Lung (tissue), 12 donors: ENCODE measurements around the gene COG4. TPM values are rescaled to one million over a fixed set of nuclear protein-coding genes. Genes with fewer than 3 reads are reported as not detected.
A peak's percentile ranks its signal among the peaks of the same experiment; 100 is the strongest.
"Not testable (repeated sequence)": the region's sequence is repeated elsewhere in the genome, so short reads cannot be mapped to it uniquely, and the experiment has no call there.

Source experiments
- ATAC-seq: fragments of 200-7000 bp; cut with Tn5 transposase; one replicate; pipeline ENCODE4 v1.9.1; 2020; ENCODE audit warnings: moderate number of reproducible peaks; ENCODE audit not compliant: insufficient read depth, low FRiP score
- DNase-seq, 3 donors: peaks; one replicate each; pipeline ENCODE4 v3.0.0-alpha.2; 2013 to 2017
- H3K27ac ChIP-seq, 2 donors: one replicate each; pipeline ENCODE4 v1.5.1; 2013; ENCODE audit warnings: mild to moderate bottlenecking in 2 of 2, moderate library complexity in 2 of 2, control low read depth in 1 of 2, inconsistent platforms in 1 of 2, low read depth in 1 of 2, low read length in 1 of 2
- H3K27me3 ChIP-seq, 3 donors: one replicate each; pipeline ENCODE4 v1.5.1; 2013; ENCODE audit warnings: low read length in 2 of 3; ENCODE audit not compliant: control insufficient read depth in 3 of 3, insufficient read depth in 3 of 3
- H3K36me3 ChIP-seq, 4 donors: one replicate each; pipeline ENCODE4 v1.5.1; 2013; ENCODE audit warnings: low read length in 4 of 4, mild to moderate bottlenecking in 1 of 4, moderate library complexity in 1 of 4; ENCODE audit not compliant: control insufficient read depth in 4 of 4, insufficient read depth in 4 of 4
- H3K4me1 ChIP-seq, 5 donors: one replicate each; pipeline ENCODE4 v1.5.1; 2013; ENCODE audit warnings: low read length in 5 of 5, mild to moderate bottlenecking in 2 of 5, moderate library complexity in 1 of 5; ENCODE audit not compliant: control insufficient read depth in 5 of 5, insufficient read depth in 5 of 5
- H3K4me3 ChIP-seq: one replicate; pipeline ENCODE4 v1.5.1; 2013; ENCODE audit warnings: mild to moderate bottlenecking, control low read depth, moderate library complexity
- H3K9ac ChIP-seq, 2 donors: one replicate each; pipeline ENCODE4 v1.5.1; 2013; ENCODE audit warnings: low read length in 2 of 2, control low read depth in 1 of 2; ENCODE audit not compliant: insufficient read depth in 1 of 2
- H3K9me3 ChIP-seq, 4 donors: one replicate each; pipeline ENCODE4 v1.5.1; 2013; ENCODE audit warnings: low read length in 3 of 4, mild to moderate bottlenecking in 1 of 4, moderate library complexity in 1 of 4; ENCODE audit not compliant: control insufficient read depth in 4 of 4, insufficient read depth in 3 of 4
- CTCF ChIP-seq: IDR thresholded peaks from 2 replicates; pipeline ENCODE4 v1.5.1; 2012; ENCODE audit warnings: mild to moderate bottlenecking; ENCODE audit errors: control extremely low read depth, extremely low read depth
- WGBS, 2 donors: extraction: QIAGEN DNeasy Blood & Tissue Kit; methylation state at CpG; one replicate each; pipeline ENCODE4 v1.1.7; 2013; 5-methylcytosine and 5-hydroxymethylcytosine counted together
- polyA plus RNA-seq, 2 donors: library from polyadenylated mRNA; stranded (reverse); fragments of 200-250 nt; gene quantifications; one replicate each; pipeline ENCODE4 v1.2.1, GENCODE V29; 2013
- total RNA-seq, 2 donors: library from RNA; depleted of rRNA in 1 of 2; stranded (reverse); fragments of >200 nt in 1 of 2; gene quantifications; one replicate each; pipeline ENCODE4 v1.2.1, GENCODE V29; 2014 to 2021
- donor health status: control.
- donor health status: control.
- donor health status: Bipolar disorder and iron deficiency.
- donor health status: healthy.
- donor health status: DM: yes; HTN: yes; CAD: no.

COG4 gene
- total and polyA plus RNA-seq, 4 donors = 29.3 to 65.8 (median 39.4) TPM

- Histone ChIP-seq H3K36me3 (peaks cover 13 to 38% (median 26%) of the 10 kb centered on the region in 4 donors), H3K27me3 (no peaks in the 10 kb centered on the region), H3K4me1 (peaks cover 0 to 29% (median 10%) of the 10 kb centered on the region in 5 donors), H3K9ac (no peak overlapping the region), H3K9me3 (no peaks in the 10 kb centered on the region), H3K27ac (no peak overlapping the region), H3K4me3 (no peak overlapping the region)
- DNase-seq (no peak), ATAC-seq (no peak)
- WGBS, 2 donors = 79 to 85% methylated on average over 8 of the region's 8 CpGs
- no peak for TF ChIP-seq CTCF
These were observed 4.1 kb upstream of the COG4 start for GRCh38 chr16:70527315-70527996.

GRCh38 chr16:70526403-70526802, 3.0 kb upstream of the COG4 start:
- no peak overlapping the region for H3K4me3 ChIP-seq

DNA sequence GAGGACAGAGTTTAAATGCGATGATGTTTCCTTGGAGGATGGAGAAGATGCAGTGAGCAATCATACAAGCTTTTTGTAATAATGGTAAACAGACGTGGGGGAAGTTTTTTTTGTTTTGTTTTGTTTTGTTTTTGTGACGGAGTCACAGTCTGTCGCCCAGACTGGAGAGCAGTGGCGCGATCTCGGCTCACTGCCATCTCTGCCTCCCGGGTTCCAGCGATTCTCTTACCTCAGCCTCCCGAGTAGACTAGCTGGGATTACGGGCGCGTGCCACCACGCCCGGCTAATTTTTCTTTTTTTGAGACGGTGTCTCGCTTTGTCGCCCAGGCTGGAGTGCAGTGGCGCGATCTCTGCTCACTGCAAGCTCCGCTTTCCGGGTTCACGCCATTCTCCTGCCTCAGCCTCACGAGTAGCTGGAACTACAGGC, 1.1 kb upstream of the COG4 start:
- peak in 1 of 3 donors; percentile 42 for DNase-seq
- 1 to 2% methylated on average over 24 of the region's 24 CpGs for WGBS, 2 donors
- not testable (repeated sequence) for ATAC-seq

More at GRCh38 chr16:70526403-70526802, 3.0 kb upstream of the COG4 start:
- no peak for ATAC-seq
- H3K4me1 ChIP-seq = peaks cover 3 to 33% (median 11%) of the 10 kb centered on the region in 5 donors
- 66 to 70% methylated on average over 6 of the region's 6 CpGs for WGBS, 2 donors
- no peak for DNase-seq
- peaks cover 6 to 30% (median 19%) of the 10 kb centered on the region in 4 donors for H3K36me3 ChIP-seq
- no peak for TF ChIP-seq CTCF
- no peak overlapping the region for H3K9ac ChIP-seq
- no peaks in the 10 kb centered on the region for H3K27me3 ChIP-seq
- no peaks in the 10 kb centered on the region for H3K9me3 ChIP-seq
- H3K27ac ChIP-seq = no peak overlapping the region

DNA sequence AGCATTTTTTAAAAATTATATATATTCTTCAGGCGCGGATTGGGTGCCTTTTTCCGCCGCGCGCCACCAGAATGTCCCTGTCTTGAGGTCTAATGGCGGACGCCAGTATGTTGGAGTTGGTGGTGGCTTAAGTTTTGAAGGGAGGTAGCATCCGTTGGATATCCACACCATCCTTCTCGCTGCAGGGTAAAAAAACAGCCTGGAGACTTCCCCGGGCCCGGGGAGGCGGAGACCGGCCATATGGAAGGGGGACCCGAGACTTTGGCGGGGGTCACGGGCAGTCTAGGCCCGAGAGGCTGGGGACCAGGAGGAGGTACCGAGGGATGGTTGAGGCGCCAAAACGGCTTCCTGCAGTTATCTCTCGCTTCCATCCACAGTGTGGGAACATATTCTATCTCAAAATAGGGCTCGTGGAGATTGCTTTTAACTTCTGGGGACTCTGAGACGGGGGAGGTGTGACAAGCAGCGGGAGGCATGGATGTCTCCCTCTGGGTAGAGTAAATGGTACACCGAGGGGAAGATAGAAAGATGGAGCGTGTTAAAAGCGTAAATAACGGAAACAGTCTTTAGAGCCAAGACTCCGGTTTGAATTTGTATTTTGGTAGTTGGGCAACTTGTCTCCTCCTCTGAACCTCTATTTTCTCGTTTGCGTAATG, 517 bp upstream of the COG4 start, which contains the start of gene SF3B3:
TSS of gene SF3B3 (plus strand) at position 74 of the 656 bp plus-strand sequence. CDS start 2,841 bp downstream, outside the sequence.
- peak; percentile 89 for ATAC-seq
- Histone ChIP-seq H3K27ac (peak within 1 kb of the TSS; percentile 85 to 91), H3K36me3 (peaks cover 0 to 15% (median 8%) of the 10 kb centered on the region in 4 donors), H3K9ac (peak within 1 kb of the TSS; percentile 92 to 97), H3K9me3 (no peaks in the 10 kb centered on the region), H3K4me3 (peak within 1 kb of the TSS; percentile 89), H3K4me1 (peaks cover 3 to 33% (median 11%) of the 10 kb centered on the region in 5 donors), H3K27me3 (no peaks in the 10 kb centered on the region)
- peak in 1 of 3 donors; percentile 78 for DNase-seq
- 0% methylated on average over 32 of the region's 32 CpGs for WGBS, 2 donors
- no peak for TF ChIP-seq CTCF

More for the DNA sequence above, 1.1 kb upstream of the COG4 start:
- Histone ChIP-seq H3K4me1 (peaks cover 3 to 33% (median 11%) of the 10 kb centered on the region in 5 donors), H3K9ac (peak overlapping the region; percentile 92 to 97), H3K36me3 (peaks cover 0 to 19% (median 12%) of the 10 kb centered on the region in 4 donors), H3K27ac (peak overlapping the region; percentile 85 to 91), H3K4me3 (peak overlapping the region; percentile 89)
- not testable (repeated sequence) for H3K27me3 ChIP-seq, H3K9me3 ChIP-seq
